T-cell (primary cell): ENCODE data around the gene GNG7. TPM values are rescaled to one million over a fixed set of nuclear protein-coding genes. Genes with fewer than 3 reads are reported as not detected.

Experiments
- ATAC-seq, 4 experiments: fragments of 200-7000 bp in 3 of 4; fragments of 150-1000 bp in 1 of 4; cut with Tn5 transposase; replicated peaks in 1 of 4; 1 replicate in 3 of 4; 2 replicates in 1 of 4; pipeline ENCODE4 v1.10.0; 2021; ENCODE audit warnings: moderate library complexity in 3 of 4, mild to moderate bottlenecking in 2 of 4, moderate number of reproducible peaks in 1 of 4
- CTCF ChIA-PET, 2 donors: fragments of 300-600 bp; sonication (Branson Sonifier 250); formaldehyde crosslinking; loops; one replicate each; lab custom pipeline; 2022; ENCODE audit warnings: antibody characterized with exemption in 2 of 2; lab: Charles Lee
- POLR2A ChIA-PET, 2 donors: fragments of 300-600 bp; sonication (Branson Sonifier 250); formaldehyde crosslinking; loops; one replicate each; lab custom pipeline; 2022; ENCODE audit warnings: antibody characterized with exemption in 2 of 2; lab: Charles Lee
- DNase-seq, 35 experiments: peaks; one replicate each; pipeline versions ENCODE4 v3.0.0 to v3.0.0-alpha.2; 2013 to 2023
- H3K27ac ChIP-seq: one replicate; pipeline ENCODE4 v1.5.1; 2013; ENCODE audit warnings: low read length
- H3K27me3 ChIP-seq, 2 experiments: replicated peaks in 1 of 2; 1 replicate in 1 of 2; 2 replicates in 1 of 2; pipeline versions ENCODE4 v1.6.1 to v1.7.0; 2013; ENCODE audit warnings: low read length in 1 of 2, mixed read lengths in 1 of 2; ENCODE audit not compliant: control insufficient read depth in 2 of 2, insufficient read depth in 2 of 2; ENCODE audit errors: extremely low read depth in 1 of 2
- H3K36me3 ChIP-seq, 2 donors: 1 replicate in 1 of 2; 2 replicates in 1 of 2; pipeline versions ENCODE4 v1.6.1 to v1.7.0; 2013; ENCODE audit warnings: low read length in 1 of 2; ENCODE audit not compliant: control insufficient read depth in 2 of 2, insufficient read depth in 1 of 2; ENCODE audit errors: extremely low read depth in 1 of 2
- H3K4me1 ChIP-seq, 2 experiments: 1 replicate in 1 of 2; 2 replicates in 1 of 2; pipeline versions ENCODE4 v1.6.1 to v1.7.0; 2013; ENCODE audit warnings: low read length in 2 of 2, mixed read lengths in 1 of 2; ENCODE audit not compliant: insufficient read depth in 2 of 2, control insufficient read depth in 1 of 2; ENCODE audit errors: extremely low read depth in 1 of 2
- H3K4me3 ChIP-seq, 2 donors: 1 replicate in 1 of 2; 2 replicates in 1 of 2; pipeline versions ENCODE4 v1.5.1 to v1.7.0; 2013; ENCODE audit warnings: mild to moderate bottlenecking in 2 of 2, low read length in 1 of 2, moderate library complexity in 1 of 2; ENCODE audit not compliant: control insufficient read depth in 1 of 2; ENCODE audit errors: extremely low read depth in 1 of 2
- H3K9me3 ChIP-seq: 2 replicates; pipeline ENCODE4 v1.7.0; 2013
- H3K27ac Mint-ChIP-seq, 2 donors: one replicate each; pipeline ENCODE4 v1.8.0; 2020 to 2021; ENCODE audit warnings: mild to moderate bottlenecking in 2 of 2, mixed read lengths in 2 of 2
- H3K27me3 Mint-ChIP-seq, 2 donors: one replicate each; pipeline ENCODE4 v1.8.0; 2021 to 2022; ENCODE audit warnings: mixed read lengths in 2 of 2
- H3K36me3 Mint-ChIP-seq: one replicate; pipeline ENCODE4 v1.8.0; 2021; ENCODE audit warnings: mixed read lengths
- H3K4me1 Mint-ChIP-seq, 3 donors: one replicate each; pipeline ENCODE4 v1.8.0; 2020 to 2022; ENCODE audit warnings: mixed read lengths in 3 of 3, mild to moderate bottlenecking in 1 of 3
- H3K4me3 Mint-ChIP-seq, 3 donors: one replicate each; pipeline ENCODE4 v1.8.0; 2020 to 2022; ENCODE audit warnings: mild to moderate bottlenecking in 3 of 3, mixed read lengths in 3 of 3, moderate library complexity in 3 of 3
- H3K9me3 Mint-ChIP-seq, 3 donors: one replicate each; pipeline ENCODE4 v1.8.0; 2020 to 2022; ENCODE audit warnings: mixed read lengths in 3 of 3
- WGBS: methylation state at CpG from one replicate; pipeline ENCODE4 v1.1.5; 2013; ENCODE audit warnings: missing lambda C conversion rate; ENCODE audit not compliant: insufficient coverage; 5-methylcytosine and 5-hydroxymethylcytosine counted together
- total RNA-seq, 35 experiments: library from RNA in 6 of 35; stranded (reverse) in 6 of 35; fragments of 120-200 nt in 1 of 35; gene quantifications; one replicate each; pipeline versions ENCODE4 v1.2.1 to v1.2.4 and lab custom pipeline; 2013 to 2026

GNG7 gene
- total RNA-seq, 5 donors from 2014 or later (not counting 1 experiment from before 2014, with no cell fraction given), result 4.5 to 7.2 (median 5.7) TPM

- POLR2A ChIA-PET, result no interaction called here
- CTCF ChIA-PET, result no interaction called here
- Histone ChIP-seq H3K36me3 (peaks cover 0 to 3% of the 10 kb centered on the region in 2 donors), H3K9me3 (no peaks in the 10 kb centered on the region), H3K27me3 (no peaks in the 10 kb centered on the region), H3K27ac (no peak overlapping the region), H3K4me3 (no peak overlapping the region), H3K4me1 (peaks cover 2 to 18% of the 10 kb centered on the region in 2 experiments)
- Mint-ChIP-seq H3K4me1 (peaks cover 20 to 30% (median 22%) of the 10 kb centered on the region in 3 donors), H3K4me3 (no peak overlapping the region), H3K36me3 (peaks cover 3% of the 10 kb centered on the region), H3K27ac (no peak overlapping the region), H3K9me3 (peaks cover 0 to 2% (median 0%) of the 10 kb centered on the region in 3 donors), H3K27me3 (no peaks in the 10 kb centered on the region)
- peak in 1 of 35 experiments; percentile 37 for DNase-seq
- 90% methylated on average over 4 of the region's 11 CpGs for WGBS
- ATAC-seq, result no peak
Observed at GRCh38 chr19:2549701-2550191, 152.7 kb downstream of the GNG7 start.

GRCh38 chr19:2548966-2549365 is 153.5 kb downstream of the GNG7 start:
- H3K4me3 Mint-ChIP-seq, result no peak overlapping the region
- H3K36me3 Mint-ChIP-seq, result peaks cover 3% of the 10 kb centered on the region
- WGBS, result 100% methylated on average over 6 of the region's 11 CpGs
- H3K4me1 ChIP-seq, result peaks cover 5 to 26% of the 10 kb centered on the region in 2 experiments
- H3K4me3 ChIP-seq, result no peak overlapping the region
- H3K27ac ChIP-seq, result no peak overlapping the region
- peaks cover 0 to 3% of the 10 kb centered on the region in 2 donors for H3K36me3 ChIP-seq
- H3K27me3 ChIP-seq, result peaks cover 0 to 3% of the 10 kb centered on the region in 2 experiments
- H3K9me3 Mint-ChIP-seq, result peaks cover 0 to 2% (median 0%) of the 10 kb centered on the region in 3 donors
- H3K27ac Mint-ChIP-seq, result no peak overlapping the region
- H3K27me3 Mint-ChIP-seq, result no peaks in the 10 kb centered on the region
- DNase-seq, result no peak
- H3K4me1 Mint-ChIP-seq, result peaks cover 22 to 34% (median 25%) of the 10 kb centered on the region in 3 donors
- ATAC-seq, result no peak
- ChIA-PET POLR2A (no interaction called here), CTCF (no interaction called here)
- no peaks in the 10 kb centered on the region for H3K9me3 ChIP-seq

GRCh38 chr19:2547721-2548120 is 154.8 kb downstream of the GNG7 start:
- ChIA-PET POLR2A (interaction anchor here in 1 of 2 donors (0.6 kb wide), 1 partner anchor 72 kb away, joined by 6 read pairs; the partner anchor contains the start of gene GADD45B), CTCF (no interaction called here)
- Histone ChIP-seq H3K9me3 (no peaks in the 10 kb centered on the region), H3K27me3 (peaks cover 0 to 9% of the 10 kb centered on the region in 2 experiments), H3K4me1 (peaks cover 7 to 37% of the 10 kb centered on the region in 2 experiments), H3K36me3 (peaks cover 0 to 3% of the 10 kb centered on the region in 2 donors), H3K4me3 (no peak overlapping the region), H3K27ac (no peak overlapping the region)
- Mint-ChIP-seq H3K36me3 (peaks cover 3% of the 10 kb centered on the region), H3K27me3 (no peaks in the 10 kb centered on the region), H3K4me3 (no peak overlapping the region), H3K27ac (no peak overlapping the region), H3K4me1 (peaks cover 27 to 41% (median 29%) of the 10 kb centered on the region in 3 donors), H3K9me3 (peaks cover 0 to 2% (median 0%) of the 10 kb centered on the region in 3 donors)
- WGBS, result 96% methylated on average over 8 of the region's 9 CpGs
- no peak for ATAC-seq
- DNase-seq, result no peak

- no peak overlapping the region for H3K27ac ChIP-seq
- Mint-ChIP-seq H3K4me1 (peaks cover 24 to 41% (median 26%) of the 10 kb centered on the region in 3 donors), H3K9me3 (peaks cover 0 to 2% (median 0%) of the 10 kb centered on the region in 3 donors), H3K36me3 (peaks cover 3% of the 10 kb centered on the region), H3K27me3 (no peaks in the 10 kb centered on the region), H3K4me3 (no peak overlapping the region), H3K27ac (peak overlapping the region in 1 of 2 donors; percentile 11)
- ChIA-PET POLR2A (no interaction called here), CTCF (no interaction called here)
- WGBS, result 91% methylated on average over 14 of the region's 15 CpGs
- ATAC-seq (no peak), DNase-seq (no peak)
- peaks cover 7 to 37% of the 10 kb centered on the region in 2 experiments for H3K4me1 ChIP-seq
- peaks cover 0 to 9% of the 10 kb centered on the region in 2 experiments for H3K27me3 ChIP-seq
- peaks cover 0 to 3% of the 10 kb centered on the region in 2 donors for H3K36me3 ChIP-seq
- no peaks in the 10 kb centered on the region for H3K9me3 ChIP-seq
- no peak overlapping the region for H3K4me3 ChIP-seq
Observed at GRCh38 chr19:2547033-2547680, 155.3 kb downstream of the GNG7 start.

- no peaks in the 10 kb centered on the region for H3K9me3 ChIP-seq
- no peak overlapping the region for H3K27ac ChIP-seq
- ChIA-PET POLR2A (no interaction called here), CTCF (no interaction called here)
- H3K4me1 ChIP-seq, result peaks cover 7 to 31% of the 10 kb centered on the region in 2 experiments
- Mint-ChIP-seq H3K9me3 (peaks cover 0 to 2% (median 0%) of the 10 kb centered on the region in 3 donors), H3K27me3 (no peaks in the 10 kb centered on the region), H3K36me3 (peaks cover 3% of the 10 kb centered on the region), H3K27ac (no peak overlapping the region), H3K4me3 (no peak overlapping the region), H3K4me1 (peaks cover 17 to 39% (median 24%) of the 10 kb centered on the region in 3 donors)
- H3K27me3 ChIP-seq, result peaks cover 0 to 9% of the 10 kb centered on the region in 2 experiments
- WGBS, result 89% methylated on average over 47 of the region's 50 CpGs
- H3K4me3 ChIP-seq, result no peak overlapping the region
- peaks cover 0 to 3% of the 10 kb centered on the region in 2 donors for H3K36me3 ChIP-seq
- ATAC-seq (no peak), DNase-seq (peak in 2 of 35 experiments; percentile 15 to 26)
Observed at GRCh38 chr19:2546128-2547032, 156.1 kb downstream of the GNG7 start.
